NCI-H748 treated with DMSO at 0.1 percent for 48 hours (cell line): Measurements from ENCODE around the gene PLA2G2E.

Experiments used
- DNase-seq: peaks from one replicate; lab custom pipeline; 2025; lab: John Stamatoyannopoulos, UW

PLA2G2E gene, protein sequence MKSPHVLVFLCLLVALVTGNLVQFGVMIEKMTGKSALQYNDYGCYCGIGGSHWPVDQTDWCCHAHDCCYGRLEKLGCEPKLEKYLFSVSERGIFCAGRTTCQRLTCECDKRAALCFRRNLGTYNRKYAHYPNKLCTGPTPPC

DNA sequence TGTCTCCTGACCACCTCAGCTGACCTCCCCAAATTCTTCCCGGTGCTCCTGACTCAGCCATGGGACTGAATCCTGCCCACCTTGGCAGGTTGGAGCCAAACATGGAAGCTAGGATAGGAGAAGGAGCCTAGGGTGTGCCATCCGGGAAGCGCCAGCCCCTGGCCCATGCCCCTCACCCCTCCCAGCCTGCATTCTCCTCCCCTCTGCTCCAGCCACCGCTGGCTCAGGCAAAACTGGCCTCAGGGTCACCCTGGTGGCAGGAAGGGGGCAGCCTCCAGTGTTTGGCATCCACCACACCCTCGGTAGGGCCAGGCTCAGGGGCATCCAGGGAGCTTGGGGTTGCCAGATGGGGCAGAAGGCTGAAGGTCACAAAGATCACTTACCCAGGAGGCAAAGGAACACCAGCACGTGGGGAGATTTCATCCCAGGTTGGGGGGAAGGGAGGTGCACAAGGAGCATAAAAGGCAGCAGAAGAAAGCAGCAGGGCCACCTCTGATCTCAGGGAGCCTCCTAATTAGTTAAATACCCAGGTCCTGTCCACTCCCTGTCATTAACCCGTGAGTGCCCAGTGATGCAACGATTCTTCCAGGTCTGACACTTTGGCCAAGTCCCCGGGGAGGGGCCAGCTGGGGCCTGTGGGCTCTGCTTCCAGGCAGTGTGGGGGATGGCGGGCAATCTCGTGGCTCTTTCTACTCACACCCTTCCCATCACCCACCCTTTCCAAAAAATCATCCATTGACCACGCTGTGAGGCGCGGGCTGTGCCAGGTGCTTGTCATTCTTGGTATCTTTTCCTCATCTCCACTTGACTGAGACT, at the start of gene PLA2G2E:
TSS of gene PLA2G2E (minus strand) at position 481 of the 816 bp plus-strand sequence. CDS start at position 423, 58 bp downstream.
- DNase-seq = no peak

DNA sequence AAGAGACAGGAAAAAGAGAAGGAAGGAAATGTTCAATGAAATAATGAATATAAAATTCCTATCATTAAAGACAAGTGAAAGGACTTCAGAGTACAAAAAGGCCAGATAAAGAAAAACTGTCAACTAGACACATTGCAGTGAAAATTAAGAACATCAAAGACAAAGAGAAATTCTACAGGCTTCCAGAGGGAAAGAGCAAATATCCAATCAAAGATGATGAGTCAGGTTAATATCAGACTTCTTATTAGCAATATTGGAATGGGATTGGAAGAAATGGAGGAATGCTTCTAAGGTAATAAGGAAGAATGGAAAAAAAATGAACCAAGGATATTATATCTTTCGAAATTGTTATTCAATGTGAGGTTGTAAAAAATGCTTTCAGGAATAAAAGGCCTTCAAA, 48.2 kb upstream of the PLA2G2E start:
- DNase-seq = no peak

DNA sequence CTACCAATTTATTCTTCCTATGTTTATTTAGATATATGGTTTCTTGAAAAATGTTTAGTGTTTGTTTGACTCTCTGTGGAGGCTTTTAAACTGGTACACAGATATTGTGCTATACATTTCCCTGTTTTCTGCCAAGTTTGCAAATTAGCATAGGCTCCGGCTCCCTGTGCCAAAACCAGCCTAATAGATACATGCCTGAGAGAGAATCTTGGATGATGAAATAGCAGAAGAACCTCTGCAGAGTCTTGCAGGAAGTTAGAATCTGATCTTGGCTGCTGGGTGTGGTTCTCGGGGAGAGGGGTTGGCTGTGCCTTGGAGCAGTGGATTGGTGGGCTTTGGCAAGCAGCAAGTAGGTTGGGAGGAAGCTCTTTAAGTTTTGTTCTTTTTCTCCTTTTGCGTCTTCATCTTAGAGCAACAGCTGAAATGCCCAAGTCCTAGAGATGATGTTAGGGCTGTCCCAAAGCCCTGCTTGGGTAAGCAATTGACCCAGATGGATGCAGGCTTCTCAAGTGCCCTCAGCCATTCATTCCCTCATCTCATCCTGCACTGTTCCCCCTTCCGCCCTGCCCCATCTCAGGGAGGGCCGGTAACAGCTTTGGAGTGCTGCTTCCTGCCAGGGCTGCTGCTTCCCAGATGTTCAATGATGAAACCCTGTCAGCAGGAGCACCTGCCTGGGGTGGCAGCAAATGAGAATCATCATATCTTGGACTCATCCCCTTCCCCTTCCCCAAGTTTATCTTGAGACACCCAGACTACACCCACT, 46.7 kb upstream of the PLA2G2E start:
- no peak for DNase-seq

- no peak for DNase-seq
Observed at GRCh38 chr1:19967808-19968207, 44.4 kb upstream of the PLA2G2E start.

GRCh38 chr1:19964542-19964941, 41.1 kb upstream of the PLA2G2E start:
- no peak for DNase-seq

- DNase-seq = no peak
Observed at GRCh38 chr1:19963636-19964035, 40.2 kb upstream of the PLA2G2E start.

DNA sequence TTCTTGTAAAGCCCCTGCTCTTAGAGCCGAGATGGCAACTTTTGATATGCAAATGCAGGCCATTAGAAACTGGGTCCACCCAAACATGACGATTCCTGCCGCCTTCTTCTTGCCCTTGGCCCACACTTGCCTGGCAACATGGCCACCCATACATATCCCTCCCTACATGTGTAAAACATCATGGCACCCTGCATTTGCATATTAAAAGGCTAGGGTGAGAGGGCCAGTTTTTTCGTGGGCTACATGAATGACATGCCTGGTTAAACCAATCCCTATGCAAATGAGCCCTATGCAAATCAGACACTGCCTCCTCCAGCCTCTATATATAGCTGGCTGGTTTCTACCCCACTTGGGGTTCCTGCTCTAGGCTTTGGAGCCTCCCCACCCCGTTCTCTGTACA, 37.2 kb upstream of the PLA2G2E start:
- DNase-seq = no peak

DNA sequence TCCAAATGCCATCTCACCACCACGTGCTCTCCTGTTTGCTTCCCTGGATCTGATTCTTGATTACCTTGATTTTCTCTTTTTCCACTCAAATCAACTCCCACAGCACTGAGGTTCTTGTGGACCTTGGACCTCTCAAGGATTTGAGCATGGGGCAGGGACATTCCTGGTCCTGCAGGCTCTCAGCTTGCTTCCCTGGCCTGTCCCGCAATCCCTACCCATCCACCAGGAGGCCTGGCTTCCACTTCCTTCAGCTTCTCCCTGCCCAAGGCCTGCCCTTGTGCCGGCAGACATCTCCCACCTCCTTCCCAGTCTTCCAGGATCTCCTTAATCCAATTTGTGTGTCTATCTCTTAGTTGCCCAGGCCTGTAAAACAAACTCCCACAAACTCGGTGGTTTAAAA, 34.4 kb upstream of the PLA2G2E start:
- DNase-seq = no peak

- no peak for DNase-seq
Observed at GRCh38 chr1:19955534-19956170, 32.2 kb upstream of the PLA2G2E start.

DNA sequence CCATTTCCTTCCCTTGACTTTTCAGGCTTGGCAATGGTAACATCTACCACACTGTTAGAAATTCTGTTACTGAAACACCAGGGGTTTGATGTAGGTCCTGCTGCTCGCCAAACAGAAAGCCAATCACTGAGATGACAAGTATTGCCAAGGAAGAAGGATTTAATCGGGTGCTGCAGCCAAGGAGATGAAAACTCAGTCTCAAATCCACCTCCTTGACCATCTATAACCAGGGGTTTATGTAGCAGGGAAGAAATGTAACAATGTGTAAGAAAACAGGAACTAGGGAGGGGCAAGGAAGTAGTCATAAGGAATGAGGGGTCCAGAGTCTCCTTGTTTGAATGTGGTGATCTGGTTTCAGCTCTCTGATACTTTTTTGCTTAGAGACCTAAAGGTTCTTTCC, 30.6 kb upstream of the PLA2G2E start:
- no peak for DNase-seq

DNA sequence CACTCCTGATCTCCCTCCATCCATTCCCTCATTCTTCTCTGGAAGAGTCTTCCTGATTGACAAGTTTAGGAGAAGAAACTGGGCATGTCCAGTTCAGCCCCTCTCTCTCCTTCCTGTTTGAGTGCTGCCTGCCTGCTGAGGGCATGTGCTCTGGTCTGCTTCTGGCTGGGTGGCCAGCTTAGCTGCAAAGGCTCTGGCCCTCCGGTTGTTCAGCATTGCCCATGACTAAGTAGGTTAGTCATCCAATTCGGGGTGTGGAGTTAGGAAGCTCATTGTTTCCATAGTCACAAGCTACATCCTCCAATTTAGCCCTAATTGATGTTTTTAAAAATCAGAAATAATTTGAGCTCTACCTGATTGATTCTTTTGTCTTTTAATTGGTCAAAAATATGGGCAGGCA, 25.6 kb upstream of the PLA2G2E start:
- no peak for DNase-seq

GRCh38 chr1:19946971-19947370, 23.6 kb upstream of the PLA2G2E start:
- DNase-seq = no peak

- DNase-seq = no peak
Observed at GRCh38 chr1:19946331-19946751, 22.9 kb upstream of the PLA2G2E start.

DNA sequence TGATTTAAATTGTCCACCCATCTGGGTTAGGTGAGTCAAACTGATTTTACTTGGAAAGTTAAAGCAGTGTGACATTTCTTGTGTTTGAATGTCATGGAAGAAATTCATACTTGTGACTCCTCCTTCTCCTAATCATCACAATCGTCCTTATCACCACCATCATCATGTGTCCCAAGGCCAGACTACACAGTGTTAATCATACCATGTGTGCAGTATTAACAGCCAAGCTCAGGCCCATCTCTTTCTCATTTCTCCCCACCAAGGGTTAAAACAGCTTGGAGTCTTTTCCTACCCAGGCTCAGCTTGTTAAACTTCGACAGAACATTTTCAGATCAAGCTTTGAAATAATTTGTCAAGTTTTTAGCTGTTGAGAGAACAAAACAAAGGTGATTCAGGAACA, 22.5 kb upstream of the PLA2G2E start:
- DNase-seq = no peak

DNA sequence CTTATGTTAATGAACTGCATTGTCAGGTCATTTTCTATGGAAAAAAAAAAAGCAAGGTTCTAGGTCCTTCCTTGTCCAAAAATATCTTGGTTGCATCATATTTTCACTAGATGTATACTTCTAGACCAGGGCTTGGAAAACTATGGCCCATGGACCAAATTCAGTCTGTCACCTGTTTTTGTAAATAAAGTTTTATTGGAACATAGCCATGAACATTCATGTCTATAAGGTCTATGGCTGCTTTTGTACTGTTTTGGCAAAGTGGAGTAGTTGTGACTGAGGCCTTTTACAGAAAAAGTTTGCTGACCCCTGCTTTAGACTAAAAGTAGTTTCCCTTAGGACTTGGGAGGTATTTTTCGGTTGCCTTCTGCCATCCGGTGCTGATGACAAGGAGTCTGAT, 19.2 kb upstream of the PLA2G2E start:
- no peak for DNase-seq

GRCh38 chr1:19942088-19942487, 18.7 kb upstream of the PLA2G2E start:
- no peak for DNase-seq

GRCh38 chr1:19941206-19941568, 17.8 kb upstream of the PLA2G2E start:
- no peak for DNase-seq

DNA sequence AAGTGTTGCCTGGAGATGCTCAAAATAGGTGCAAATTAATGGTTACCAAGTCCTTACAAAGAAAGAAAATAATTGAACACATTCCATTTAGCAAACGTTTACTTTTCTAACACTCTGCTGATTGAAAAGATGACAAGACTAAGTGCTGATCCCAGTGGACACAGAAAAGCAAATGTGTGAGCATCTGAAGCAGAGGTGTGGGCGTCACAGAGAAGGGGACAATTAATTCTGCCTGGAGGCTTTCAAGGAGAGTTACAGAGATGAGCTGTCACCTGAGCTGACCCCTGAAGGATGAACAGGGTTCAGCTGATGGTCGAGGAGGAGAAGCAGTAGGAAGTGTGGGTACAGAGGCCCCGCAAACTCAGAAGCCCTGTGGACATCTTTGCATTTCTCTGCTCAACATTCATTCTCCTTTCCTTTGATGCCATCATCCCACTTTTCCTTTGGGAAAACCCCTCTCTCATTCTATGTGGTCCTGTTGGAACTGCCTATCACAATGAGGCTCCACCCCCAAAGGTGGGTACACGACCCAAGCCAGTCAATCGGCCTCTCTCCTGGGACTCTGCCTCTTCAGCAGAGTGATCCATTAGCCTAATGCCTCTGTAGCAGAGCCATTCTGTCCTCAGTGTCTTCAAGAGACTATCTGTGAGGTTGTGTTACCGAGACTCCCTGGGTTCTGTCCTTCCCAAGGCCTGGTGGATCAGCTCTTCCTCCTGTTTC, 17.2 kb upstream of the PLA2G2E start:
- DNase-seq = no peak

- DNase-seq = no peak
Observed at GRCh38 chr1:19938472-19938871, 15.1 kb upstream of the PLA2G2E start.

DNA sequence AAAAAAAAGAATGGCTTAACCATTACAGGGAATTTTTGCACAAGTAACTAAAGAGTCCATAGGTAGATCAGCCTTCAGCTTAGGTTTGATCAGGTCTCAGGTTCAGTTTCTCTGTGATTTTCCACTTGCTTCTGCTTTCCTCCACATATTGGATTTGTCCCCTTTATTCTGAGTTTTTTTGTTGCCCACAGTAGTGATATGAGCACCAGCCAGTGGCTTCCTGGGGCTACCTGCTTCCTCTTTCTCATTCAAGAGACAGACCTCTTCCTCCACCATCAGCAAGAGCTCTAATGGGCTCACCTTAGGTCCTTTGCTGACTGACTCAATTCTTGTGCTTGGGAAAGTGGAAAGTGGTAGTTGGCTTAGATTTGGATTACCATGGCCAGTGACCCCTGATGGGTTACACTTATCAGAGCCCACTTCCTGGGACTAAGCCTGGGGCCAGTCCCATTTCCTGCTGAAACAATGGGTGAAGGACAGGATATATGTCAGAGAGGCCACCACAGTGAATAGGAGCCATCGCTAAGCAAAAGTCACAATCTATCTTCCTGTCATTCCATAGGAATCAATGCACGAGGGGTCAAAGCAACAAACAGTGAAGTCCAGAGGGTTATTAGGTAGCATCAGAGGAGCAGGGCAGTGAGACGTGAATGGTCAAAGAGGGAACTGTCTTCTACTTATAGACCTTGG, 12.8 kb upstream of the PLA2G2E start:
- no peak for DNase-seq

- no peak for DNase-seq
Observed at GRCh38 chr1:19934336-19934735, 10.9 kb upstream of the PLA2G2E start.
